SH-SY5Y (cell line): ENCODE measurements around the gene IL4I1.

Source experiments
- GATA2 ChIP-seq: IDR thresholded peaks from 2 replicates; pipeline ENCODE4 v1.6.1; 2011; ENCODE audit warnings: mild to moderate bottlenecking, low read depth, low read length
- GATA3 ChIP-seq: IDR thresholded peaks from 2 replicates; pipeline ENCODE4 v1.6.1; 2011; ENCODE audit warnings: low read depth, mild to moderate bottlenecking, low read length, moderate library complexity

GRCh38 chr19:49881186-49881585, 15.5 kb downstream of the IL4I1 start:
- no peak for TF ChIP-seq GATA2
- no peak for TF ChIP-seq GATA3
